H7 (cell line): Measurements from ENCODE around the gene PCIF1. TPM values are rescaled to one million over a fixed set of nuclear protein-coding genes. Genes with fewer than 3 reads are reported as not detected.
"Not testable (repeated sequence)": the region's sequence is repeated elsewhere in the genome, so short reads cannot be mapped to it uniquely, and the experiment has no call there.

Source experiments
- DNase-seq: peaks from one replicate; pipeline ENCODE4 v3.0.0; 2012
- H3K27me3 ChIP-seq: 2 replicates; pipeline ENCODE4 v1.6.0; 2011; ENCODE audit warnings: mild to moderate bottlenecking, low read length; ENCODE audit not compliant: control insufficient read depth, insufficient read depth
- H3K36me3 ChIP-seq: replicated peaks from 2 replicates; pipeline ENCODE4 v1.5.1; 2011; ENCODE audit warnings: low read length; ENCODE audit not compliant: control insufficient read depth, insufficient read depth
- H3K4me3 ChIP-seq: 2 replicates; pipeline ENCODE4 v1.5.1; 2011; ENCODE audit warnings: low read depth, mild to moderate bottlenecking, control low read depth, low read length, moderate library complexity; ENCODE audit not compliant: insufficient read depth
- total RNA-seq: library from RNA; depleted of rRNA; stranded (reverse); fragments of >200 nt; shearing (Covaris generic); gene quantifications from 2 replicates; pipeline ENCODE4 v1.2.3, GENCODE V29; 2014

PCIF1 gene
- total RNA-seq, 1 experiment from 2014 or later = 22.8 TPM

GRCh38 chr20:45925821-45926506, 8.5 kb upstream of the PCIF1 start:
- no peak overlapping the region for H3K4me3 ChIP-seq
- H3K36me3 ChIP-seq = no peaks in the 10 kb centered on the region
- no peak for DNase-seq
- H3K27me3 ChIP-seq = no peaks in the 10 kb centered on the region

GRCh38 chr20:45926731-45927070, 7.8 kb upstream of the PCIF1 start:
- no peaks in the 10 kb centered on the region for H3K27me3 ChIP-seq
- H3K4me3 ChIP-seq = no peak overlapping the region
- no peaks in the 10 kb centered on the region for H3K36me3 ChIP-seq
- no peak for DNase-seq

- no peak overlapping the region for H3K4me3 ChIP-seq
- DNase-seq = no peak
Measured at GRCh38 chr20:45927071-45927878, 7.2 kb upstream of the PCIF1 start.

DNA sequence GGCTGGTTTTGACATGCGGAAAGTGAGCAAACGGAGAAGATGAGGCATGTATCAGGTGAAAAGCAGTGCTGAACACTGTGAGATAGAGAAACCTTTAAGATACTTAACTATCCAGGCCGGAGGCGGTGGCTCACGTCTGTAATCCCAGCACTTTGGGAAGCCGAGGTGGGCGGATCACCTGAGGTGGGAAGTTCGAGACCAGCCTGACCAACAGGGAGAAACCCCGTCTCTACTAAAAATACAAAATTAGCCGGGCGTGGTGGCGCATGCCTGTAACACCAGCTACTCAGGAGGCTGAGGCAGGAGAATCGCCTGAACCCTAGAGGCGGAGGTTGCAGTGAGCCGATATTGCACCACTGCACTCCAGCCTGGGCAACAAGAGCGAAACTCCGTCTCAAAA, 2.8 kb upstream of the PCIF1 start:
- not testable (repeated sequence) for H3K4me3 ChIP-seq, H3K27me3 ChIP-seq, H3K36me3 ChIP-seq, DNase-seq

More at GRCh38 chr20:45927071-45927878, 7.2 kb upstream of the PCIF1 start:
- Histone ChIP-seq H3K36me3 (no peaks in the 10 kb centered on the region), H3K27me3 (no peaks in the 10 kb centered on the region)

- DNase-seq = peak; percentile 93
- Histone ChIP-seq H3K27me3 (no peaks in the 10 kb centered on the region), H3K36me3 (peaks cover 10% of the 10 kb centered on the region), H3K4me3 (peak overlapping the region; percentile 100)
Measured at GRCh38 chr20:45933266-45934045, 1.0 kb upstream of the PCIF1 start.

DNA sequence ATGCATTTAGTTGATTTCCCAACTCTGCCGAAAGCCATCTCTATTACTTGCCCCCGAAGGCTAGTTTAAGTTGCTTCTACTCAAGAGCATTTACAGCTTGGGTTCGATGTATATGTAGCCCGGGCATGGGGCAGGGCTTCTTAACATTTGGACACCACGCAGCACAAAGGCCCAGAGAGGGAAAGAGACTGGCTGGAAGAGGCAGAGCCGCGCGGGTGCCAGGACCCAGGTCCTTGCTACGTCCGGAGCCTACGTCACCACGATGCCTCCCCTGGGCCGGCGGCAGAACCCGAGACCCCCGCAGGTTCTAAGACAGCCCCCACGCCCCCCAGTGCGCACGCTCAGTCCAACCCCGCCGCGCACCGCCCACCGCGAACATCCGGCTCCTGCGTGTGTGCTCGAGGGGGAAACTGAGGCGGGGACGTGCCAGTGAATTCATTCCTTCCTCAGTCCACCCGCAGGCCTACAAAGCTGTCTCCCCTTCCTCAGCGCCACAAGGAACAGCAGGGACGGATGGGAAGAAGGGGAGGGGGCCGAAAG, 367 bp upstream of the PCIF1 start:
- peaks cover 12% of the 10 kb centered on the region for H3K36me3 ChIP-seq
- no peaks in the 10 kb centered on the region for H3K27me3 ChIP-seq
- H3K4me3 ChIP-seq = peak overlapping the region; percentile 100
- peak; percentile 84 for DNase-seq

DNA sequence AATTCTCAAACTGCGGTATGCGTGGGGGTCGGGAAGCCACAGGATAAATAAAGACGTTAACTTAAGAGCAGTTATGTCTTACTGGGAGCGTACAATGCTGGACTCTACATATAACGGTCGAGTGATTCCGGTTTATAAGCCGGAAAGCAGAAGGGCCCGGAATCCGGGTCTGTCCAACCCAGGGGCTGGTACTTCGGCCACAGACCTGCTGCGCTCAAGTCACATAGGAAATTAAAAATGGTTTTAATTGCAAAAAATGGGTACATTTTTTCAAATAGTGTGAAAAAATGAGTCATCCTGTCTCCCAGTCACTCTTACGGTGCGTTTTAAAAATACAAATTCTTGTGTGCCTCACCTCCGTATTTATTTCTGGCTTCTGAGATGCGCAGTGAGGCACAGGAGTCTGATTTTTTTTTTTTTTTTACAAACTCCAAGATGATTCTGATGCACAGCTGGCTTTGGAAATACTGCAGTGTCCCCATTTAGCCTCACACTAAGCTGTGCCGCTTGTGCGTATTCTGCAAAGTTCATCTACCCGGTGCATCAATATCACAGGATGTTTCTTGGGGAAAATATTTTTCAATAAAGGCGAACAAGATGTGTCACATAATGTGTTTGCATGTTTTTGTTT, 1.0 kb downstream of the PCIF1 start:
- Histone ChIP-seq H3K36me3 (peaks cover 23% of the 10 kb centered on the region), H3K4me3 (peak overlapping the region; percentile 62), H3K27me3 (no peaks in the 10 kb centered on the region)
- no peak for DNase-seq

GRCh38 chr20:45937765-45938164, 3.3 kb downstream of the PCIF1 start:
- H3K4me3 ChIP-seq = no peak overlapping the region
- DNase-seq = no peak

DNA sequence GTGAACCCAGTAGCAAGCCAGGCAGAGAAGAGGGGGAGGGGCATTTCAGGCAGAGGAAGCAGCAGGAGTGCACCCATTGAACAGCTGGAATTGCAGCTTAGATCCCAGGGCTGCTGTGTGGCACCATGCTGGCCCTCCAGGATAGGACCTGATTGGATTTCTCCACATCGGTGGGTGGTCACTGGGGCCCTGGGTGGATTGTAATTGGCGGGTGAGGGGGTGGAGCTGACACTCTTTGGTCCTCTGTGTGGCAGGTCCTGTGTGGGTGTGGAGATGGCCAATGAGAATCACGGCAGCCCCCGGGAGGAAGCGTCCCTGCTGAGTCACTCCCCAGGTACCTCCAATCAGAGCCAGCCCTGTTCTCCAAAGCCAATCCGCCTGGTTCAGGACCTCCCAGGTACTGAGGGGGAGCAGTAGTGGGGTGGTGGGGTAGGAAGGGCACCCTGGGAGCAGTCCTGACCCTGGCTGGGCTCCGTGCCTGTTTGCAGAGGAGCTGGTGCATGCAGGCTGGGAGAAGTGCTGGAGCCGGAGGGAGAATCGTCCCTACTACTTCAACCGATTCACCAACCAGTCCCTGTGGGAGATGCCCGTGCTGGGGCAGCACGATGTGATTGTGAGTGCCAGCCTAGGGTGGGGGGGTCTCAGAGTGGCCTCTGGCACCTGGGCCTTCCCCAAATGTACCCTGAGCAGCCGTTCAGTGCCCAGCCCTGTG, 4.4 kb downstream of the PCIF1 start:
- Histone ChIP-seq H3K27me3 (no peaks in the 10 kb centered on the region), H3K36me3 (peaks cover 40% of the 10 kb centered on the region), H3K4me3 (no peak overlapping the region)
- DNase-seq = peak; percentile 88

More at GRCh38 chr20:45937765-45938164, 3.3 kb downstream of the PCIF1 start:
- Histone ChIP-seq H3K27me3 (no peaks in the 10 kb centered on the region), H3K36me3 (peaks cover 29% of the 10 kb centered on the region)

DNA sequence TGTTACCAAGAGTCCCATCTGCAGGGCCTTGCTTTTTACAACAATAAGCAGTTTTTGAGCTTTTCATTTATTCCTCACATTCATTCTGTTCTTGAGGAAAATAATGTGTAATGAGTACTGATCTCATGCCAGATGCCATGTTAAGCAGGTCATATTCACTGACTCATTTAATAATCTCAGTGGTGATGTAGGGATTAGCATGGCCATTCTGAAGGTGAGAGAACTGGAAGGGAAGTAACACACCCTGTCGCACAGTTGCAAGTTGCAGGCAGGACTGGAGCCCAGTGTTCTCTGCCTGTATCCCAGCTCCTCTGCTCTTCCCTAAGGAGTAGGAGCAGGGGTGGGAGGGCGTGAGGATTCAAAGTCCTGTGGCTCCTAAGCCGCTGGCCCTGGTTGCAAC, 5.6 kb downstream of the PCIF1 start:
- Histone ChIP-seq H3K4me3 (no peak overlapping the region), H3K36me3 (peaks cover 51% of the 10 kb centered on the region), H3K27me3 (no peaks in the 10 kb centered on the region)
- DNase-seq = peak; percentile 20

DNA sequence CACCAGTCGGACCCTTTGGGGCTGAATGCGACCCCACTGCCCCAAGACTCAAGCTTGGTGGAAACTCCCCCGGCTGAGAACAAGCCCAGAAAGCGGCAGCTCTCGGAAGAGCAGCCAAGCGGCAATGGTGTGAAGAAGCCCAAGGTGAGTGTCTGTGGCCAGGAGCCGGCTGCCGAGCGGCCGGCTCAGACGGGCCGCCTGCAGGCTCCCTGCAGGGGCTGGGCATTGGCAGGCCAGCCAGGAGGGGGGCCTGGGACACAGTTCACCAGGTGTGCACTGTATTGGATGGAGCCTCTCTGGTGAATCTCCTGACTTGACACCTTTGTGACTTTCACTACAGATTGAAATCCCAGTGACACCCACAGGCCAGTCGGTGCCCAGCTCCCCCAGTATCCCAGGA, 6.0 kb downstream of the PCIF1 start:
- no peaks in the 10 kb centered on the region for H3K27me3 ChIP-seq
- DNase-seq = peak; percentile 21
- no peak overlapping the region for H3K4me3 ChIP-seq
- H3K36me3 ChIP-seq = peaks cover 54% of the 10 kb centered on the region

DNA sequence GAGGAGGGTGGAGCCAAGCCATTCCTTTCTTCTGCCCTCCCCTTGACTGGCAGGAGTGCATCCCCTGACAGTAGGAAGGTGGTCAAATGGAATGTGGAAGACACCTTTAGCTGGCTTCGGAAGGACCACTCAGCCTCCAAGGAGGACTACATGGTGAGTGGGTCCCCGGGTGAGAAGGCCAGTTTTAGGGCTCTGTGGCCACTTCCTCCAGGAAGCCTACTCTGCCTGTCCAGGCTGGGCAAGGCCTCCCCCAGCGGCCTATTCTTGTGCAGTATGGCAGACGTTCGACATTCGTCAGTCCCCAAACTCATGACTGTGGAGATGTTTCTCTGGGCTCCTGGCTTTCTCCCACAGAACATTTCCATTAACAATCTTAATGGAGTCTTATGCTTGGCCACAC, 9.1 kb downstream of the PCIF1 start:
- Histone ChIP-seq H3K4me3 (no peak overlapping the region), H3K27me3 (no peaks in the 10 kb centered on the region), H3K36me3 (peaks cover 63% of the 10 kb centered on the region)
- DNase-seq = no peak

DNA sequence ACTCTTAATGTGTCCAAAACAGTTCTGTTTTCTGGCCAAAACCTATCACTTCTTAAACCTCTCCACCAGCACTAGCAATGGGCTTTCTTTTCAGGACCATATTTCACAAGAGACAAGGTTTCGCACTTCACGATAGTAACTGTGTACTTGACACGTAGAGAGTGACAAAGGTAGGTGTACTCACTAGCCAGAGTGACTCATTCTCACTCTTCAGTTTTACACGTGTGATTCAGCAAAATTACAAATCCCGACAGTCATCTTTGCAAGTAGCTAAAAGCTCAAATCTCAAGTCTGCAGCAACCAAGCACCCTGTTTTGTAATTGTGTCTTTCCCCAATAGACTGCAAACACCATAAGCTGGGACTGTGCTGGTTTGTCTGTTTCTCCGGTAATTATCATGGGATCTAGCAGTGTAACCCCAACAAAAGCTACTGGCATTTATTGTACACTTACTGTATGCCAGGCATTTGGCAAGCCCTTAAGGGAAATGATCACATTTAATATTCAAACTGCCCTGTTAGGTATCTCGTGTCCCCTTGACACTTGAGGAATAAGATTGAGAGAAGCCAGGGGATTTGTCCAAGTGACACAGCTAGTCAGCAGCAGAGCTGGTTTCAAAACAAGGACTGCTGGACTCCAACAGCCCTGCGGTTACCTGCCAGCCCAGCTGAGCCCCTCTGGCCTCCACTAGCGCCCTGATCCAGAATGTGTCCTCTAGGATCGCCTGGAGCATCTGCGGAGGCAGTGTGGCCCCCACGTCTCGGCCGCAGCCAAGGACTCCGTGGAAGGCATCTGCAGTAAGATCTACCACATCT, 9.9 kb downstream of the PCIF1 start:
- Histone ChIP-seq H3K36me3 (peaks cover 62% of the 10 kb centered on the region), H3K4me3 (no peak overlapping the region), H3K27me3 (no peaks in the 10 kb centered on the region)
- no peak for DNase-seq
